Measurements from ENCODE around the gene NNMT.
"Not testable (repeated sequence)": the region's sequence is repeated elsewhere in the genome, so short reads cannot be mapped to it uniquely, and the experiment has no call there.

Gene NNMT

GRCh38 chr11:114314096-114314495 lies 17.9 kb downstream of the NNMT start:
- no peak for DNase-seq

GRCh38 chr11:114315749-114316368 lies 19.7 kb downstream of the NNMT start:
- DNase-seq = no peak

- no peak for DNase-seq
These were observed 21.0 kb downstream of the NNMT start for GRCh38 chr11:114316980-114317786.

- DNase-seq = no peak
These were observed 21.6 kb downstream of the NNMT start for GRCh38 chr11:114317787-114318137.

- DNase-seq = no peak
These were observed 22.2 kb downstream of the NNMT start for GRCh38 chr11:114318361-114318760.

- DNase-seq = no peak
These were observed 23.6 kb downstream of the NNMT start for GRCh38 chr11:114319716-114320328.

GRCh38 chr11:114321621-114322257 lies 25.5 kb downstream of the NNMT start:
- no peak for DNase-seq

- no peak for DNase-seq
These were observed 26.7 kb downstream of the NNMT start for GRCh38 chr11:114322934-114323333.

- DNase-seq = no peak
These were observed 30.0 kb downstream of the NNMT start for GRCh38 chr11:114326151-114326550.

GRCh38 chr11:114326776-114327175 lies 30.6 kb downstream of the NNMT start:
- DNase-seq = no peak

- no peak for DNase-seq
These were observed 34.2 kb downstream of the NNMT start for GRCh38 chr11:114330373-114330772.

- DNase-seq = peak; percentile 34
These were observed 44.3 kb downstream of the NNMT start for GRCh38 chr11:114340311-114341131.

- DNase-seq = not testable (repeated sequence)
These were observed 45.5 kb downstream of the NNMT start for GRCh38 chr11:114341667-114342066.

- DNase-seq = no peak
These were observed 46.3 kb downstream of the NNMT start for GRCh38 chr11:114342476-114342875.

- no peak for DNase-seq
These were observed 46.8 kb downstream of the NNMT start for GRCh38 chr11:114343020-114343419.

GRCh38 chr11:114343493-114343892 lies 47.3 kb downstream of the NNMT start:
- DNase-seq = no peak

GRCh38 chr11:114344494-114344893 lies 48.3 kb downstream of the NNMT start:
- DNase-seq = no peak

- no peak for DNase-seq
These were observed 49.5 kb downstream of the NNMT start for GRCh38 chr11:114345575-114346222.

- no peak for DNase-seq
These were observed 50.5 kb downstream of the NNMT start for GRCh38 chr11:114346709-114347141.

- peak; percentile 49 for DNase-seq
These were observed 52.3 kb downstream of the NNMT start for GRCh38 chr11:114348200-114349191.

GRCh38 chr11:114350022-114350421 lies 53.8 kb downstream of the NNMT start:
- no peak for DNase-seq
